ENCODE results near the gene KNCN.

- TF ChIP-seq MAX (CRISPR knock-in tag; IDR thresholded peaks at IDR 0.05) (no peak), HMGXB4 (CRISPR knock-in tag; IDR thresholded peaks at IDR 0.05) (no peak), CTCF (IDR thresholded peaks at IDR 0.05) (no peak), NFE2L1 (CRISPR knock-in tag; IDR thresholded peaks at IDR 0.05) (no peak), ATF1 (CRISPR knock-in tag; IDR thresholded peaks at IDR 0.05) (no peak), CREM (CRISPR knock-in tag; IDR thresholded peaks at IDR 0.05) (no peak), NR2C2 (CRISPR knock-in tag; IDR thresholded peaks at IDR 0.05) (no peak), ATF2 (CRISPR knock-in tag; IDR thresholded peaks at IDR 0.05; ENCODE audit: borderline replicate concordance, low read depth) (no peak), USF1 (CRISPR knock-in tag; IDR thresholded peaks at IDR 0.05) (no peak), E2F1 (CRISPR knock-in tag; IDR thresholded peaks at IDR 0.05) (no peak)
Measured at GRCh38 chr1:46550751-46551231, 656 bp downstream of the KNCN start.

Data from WTC11 (cell line).